A673 (cell line): ENCODE data around the gene HNRNPD. TPM values are rescaled to one million over a fixed set of nuclear protein-coding genes. Genes with fewer than 3 reads are reported as not detected.
"Not testable (repeated sequence)": the region's sequence is repeated elsewhere in the genome, so short reads cannot be mapped to it uniquely, and the experiment has no call there.

Experiments
- BruUV-seq: library from RNA; stranded (reverse); fragments of 400-500 nt; replicated peaks from 2 replicates; lab custom pipeline; 2021; lab: Mats Ljungman, UMichigan
- CTCF ChIA-PET: fragments of 300-600 bp; sonication (Branson Sonifier 250); formaldehyde crosslinking; loops from one replicate; lab custom pipeline; 2022; ENCODE audit warnings: antibody characterized with exemption; lab: Charles Lee
- POLR2A ChIA-PET: fragments of 300-600 bp; sonication (Branson Sonifier 250); formaldehyde crosslinking; loops from one replicate; lab custom pipeline; 2022; ENCODE audit warnings: antibody characterized with exemption; ENCODE audit not compliant: low non-redundant PET; lab: Charles Lee
- DNase-seq: peaks from one replicate; pipeline ENCODE4 v3.0.0-alpha.2; 2015; ENCODE audit warnings: low spot score
- H3K27ac ChIP-seq: fragments of 200-600 bp; sonication (generic); 2 replicates; pipeline ENCODE4 v1.5.1; 2016; ENCODE audit warnings: mixed run types, low read depth, mild to moderate bottlenecking, mixed read lengths, antibody characterized with exemption, low read length; ENCODE audit not compliant: poor library complexity, severe bottlenecking
- H3K27me3 ChIP-seq: fragments of 200-600 bp; sonication (generic); replicated peaks from 2 replicates; pipeline ENCODE4 v1.6.1; 2017; ENCODE audit warnings: mixed run types, low read depth, mild to moderate bottlenecking, mixed read lengths, antibody characterized with exemption, low read length; ENCODE audit not compliant: insufficient read depth, poor library complexity
- H3K36me3 ChIP-seq: fragments of 200-600 bp; sonication (generic); 2 replicates; pipeline ENCODE4 v1.6.1; 2016; ENCODE audit warnings: mixed run types, mild to moderate bottlenecking, mixed read lengths, antibody characterized with exemption, low read length; ENCODE audit not compliant: insufficient read depth, poor library complexity, severe bottlenecking
- H3K4me1 ChIP-seq: fragments of 200-600 bp; sonication (generic); 2 replicates; pipeline ENCODE4 v1.6.1; 2017; ENCODE audit warnings: mixed run types, mild to moderate bottlenecking, mixed read lengths, antibody characterized with exemption, low read length; ENCODE audit not compliant: insufficient read depth, poor library complexity, severe bottlenecking
- H3K4me3 ChIP-seq: fragments of 200-600 bp; sonication (generic); 2 replicates; pipeline ENCODE4 v1.5.1; 2016; ENCODE audit warnings: low read depth, mixed run types, mild to moderate bottlenecking, mixed read lengths, low read length; ENCODE audit not compliant: poor library complexity, severe bottlenecking
- H3K9me3 ChIP-seq: fragments of 200-600 bp; sonication (generic); 2 replicates; pipeline ENCODE4 v1.6.1; 2016; ENCODE audit warnings: mixed run types, low read depth, mild to moderate bottlenecking, mixed read lengths, antibody characterized with exemption, low read length; ENCODE audit not compliant: poor library complexity, severe bottlenecking
- EZH2 ChIP-seq: fragments of 200-600 bp; sonication (generic); IDR thresholded peaks from 2 replicates; pipeline ENCODE4 v1.6.1; 2017; ENCODE audit warnings: borderline replicate concordance, low read depth, mild to moderate bottlenecking, mixed read lengths, antibody characterized with exemption, low read length; ENCODE audit not compliant: poor library complexity, severe bottlenecking
- intact Hi-C: fragments of 100-400 bp; cut with micrococcal nuclease; formaldehyde crosslinking; loops from one replicate; pipeline ENCODE4 v1.10.0; 2022; ENCODE audit not compliant: unreplicated experiment
- total RNA-seq: library from RNA; stranded (reverse); gene quantifications from 2 replicates; pipeline ENCODE4 v1.2.3, GENCODE V29; 2021
- TF ChIP-seq, protein P1 (sequence below): fragments of 300-800, 200-600 bp; sonication (generic); conservative IDR thresholded peaks from 2 replicates; pipeline ENCODE4 v1.5.1; 2017; ENCODE audit warnings: low read depth, mild to moderate bottlenecking, antibody characterized with exemption, low read length, moderate library complexity, mixed read lengths

The HNRNPD gene
- total RNA-seq, 1 experiment from 2014 or later, result 316 TPM

DNA sequence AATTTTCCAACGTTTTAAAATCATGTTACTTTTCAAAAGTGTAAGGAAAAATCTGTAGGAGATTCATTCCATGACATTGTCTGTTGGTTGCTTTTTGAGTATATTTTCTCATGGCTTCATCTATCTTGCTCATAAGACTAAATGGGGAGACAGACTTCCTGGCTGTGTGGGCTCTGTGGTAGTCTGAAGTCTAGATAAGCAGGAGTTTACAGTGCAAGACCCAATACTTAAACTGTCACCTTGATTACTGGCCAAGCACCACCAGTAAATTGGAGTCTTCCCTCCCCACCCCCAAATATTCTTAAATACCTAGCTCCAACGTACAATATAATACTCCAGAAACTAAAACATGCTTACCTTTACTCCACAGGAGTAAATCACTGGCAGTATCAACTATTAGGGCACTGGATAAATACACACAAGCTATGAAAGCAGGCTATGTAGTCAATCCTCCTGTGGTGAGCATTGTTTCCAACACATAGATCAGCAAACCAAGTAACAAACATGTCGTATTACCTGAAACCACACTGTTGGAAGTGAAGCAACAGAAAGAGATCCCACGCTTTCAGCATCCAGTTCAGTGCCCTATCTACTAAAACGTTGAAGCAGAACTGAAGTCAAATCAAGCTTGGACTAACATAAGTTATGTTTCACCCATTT, 6.2 kb downstream of the HNRNPD start:
- TF ChIP-seq, protein P1, sequence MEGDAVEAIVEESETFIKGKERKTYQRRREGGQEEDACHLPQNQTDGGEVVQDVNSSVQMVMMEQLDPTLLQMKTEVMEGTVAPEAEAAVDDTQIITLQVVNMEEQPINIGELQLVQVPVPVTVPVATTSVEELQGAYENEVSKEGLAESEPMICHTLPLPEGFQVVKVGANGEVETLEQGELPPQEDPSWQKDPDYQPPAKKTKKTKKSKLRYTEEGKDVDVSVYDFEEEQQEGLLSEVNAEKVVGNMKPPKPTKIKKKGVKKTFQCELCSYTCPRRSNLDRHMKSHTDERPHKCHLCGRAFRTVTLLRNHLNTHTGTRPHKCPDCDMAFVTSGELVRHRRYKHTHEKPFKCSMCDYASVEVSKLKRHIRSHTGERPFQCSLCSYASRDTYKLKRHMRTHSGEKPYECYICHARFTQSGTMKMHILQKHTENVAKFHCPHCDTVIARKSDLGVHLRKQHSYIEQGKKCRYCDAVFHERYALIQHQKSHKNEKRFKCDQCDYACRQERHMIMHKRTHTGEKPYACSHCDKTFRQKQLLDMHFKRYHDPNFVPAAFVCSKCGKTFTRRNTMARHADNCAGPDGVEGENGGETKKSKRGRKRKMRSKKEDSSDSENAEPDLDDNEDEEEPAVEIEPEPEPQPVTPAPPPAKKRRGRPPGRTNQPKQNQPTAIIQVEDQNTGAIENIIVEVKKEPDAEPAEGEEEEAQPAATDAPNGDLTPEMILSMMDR, result no peak
- no peak for TF ChIP-seq EZH2
- no peaks in the 10 kb centered on the region for H3K9me3 ChIP-seq
- H3K27ac ChIP-seq, result no peak overlapping the region
- no peak for DNase-seq
- H3K27me3 ChIP-seq, result no peaks in the 10 kb centered on the region
- no peak overlapping the region for H3K4me3 ChIP-seq
- CTCF ChIA-PET, result no interaction called here
- H3K4me1 ChIP-seq, result peaks cover 15% of the 10 kb centered on the region
- intact Hi-C loops, result no loop called here
- no TSS peak for BruUV-seq
- POLR2A ChIA-PET, result interaction anchor here (0.6 kb wide), 1 partner anchor 1347 kb away, joined by 9 read pairs; no protein-coding TSS in a partner anchor
- H3K36me3 ChIP-seq, result peaks cover 53% of the 10 kb centered on the region

DNA sequence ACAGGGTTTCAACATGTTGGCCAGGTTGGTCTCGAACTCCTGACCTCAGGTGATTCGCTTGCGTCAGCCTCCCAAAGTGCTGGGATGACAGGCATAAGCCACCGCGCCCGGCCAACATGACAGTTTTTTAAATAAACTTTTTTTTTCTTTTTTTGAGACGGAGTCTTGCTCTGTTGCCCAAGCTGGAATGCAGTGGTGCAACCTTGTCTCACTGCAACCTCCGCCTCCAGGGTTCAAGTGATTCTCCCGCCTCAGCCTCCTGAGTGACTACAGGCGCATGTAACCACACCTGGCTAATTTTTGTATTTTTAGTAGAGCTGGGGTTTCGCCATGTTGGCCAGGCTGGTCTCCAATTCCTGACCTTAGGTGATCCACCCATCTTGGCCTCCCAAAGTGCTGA, 7.4 kb downstream of the HNRNPD start:
- H3K9me3 ChIP-seq, DNase-seq, intact Hi-C loops, POLR2A ChIA-PET, H3K27me3 ChIP-seq, CTCF ChIA-PET, H3K4me3 ChIP-seq, BruUV-seq, H3K27ac ChIP-seq: not testable (repeated sequence)
- Histone ChIP-seq H3K36me3 (peaks cover 46% of the 10 kb centered on the region), H3K4me1 (peaks cover 15% of the 10 kb centered on the region)

DNA sequence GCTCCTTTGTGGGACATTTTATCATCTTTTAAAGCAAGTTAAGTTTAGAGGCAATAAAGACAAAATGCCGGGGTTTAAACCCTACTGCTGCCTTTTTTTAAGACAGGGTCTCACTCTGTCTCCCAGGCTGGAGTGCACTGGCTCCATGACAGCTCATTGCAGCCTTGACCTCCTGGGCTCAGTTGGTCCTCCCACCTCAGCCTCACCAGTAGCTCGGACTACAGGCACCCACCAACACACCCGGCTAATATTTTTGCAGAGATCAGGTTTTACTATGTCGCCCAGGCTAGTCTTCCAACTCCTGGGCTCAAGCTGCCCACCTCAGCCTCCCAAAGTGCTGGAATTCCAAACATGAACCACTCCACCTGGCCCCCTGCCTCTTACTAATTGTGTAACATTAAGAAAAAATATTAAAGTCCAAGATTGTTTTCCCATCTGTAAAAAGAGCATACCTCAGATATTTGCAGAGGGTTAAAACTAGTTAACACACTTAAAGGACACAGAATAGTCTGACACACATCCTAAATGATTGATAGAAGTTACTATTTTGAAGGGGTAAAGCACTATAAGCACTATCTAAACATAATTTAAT, 9.8 kb downstream of the HNRNPD start:
- H3K4me1 ChIP-seq, result peaks cover 12% of the 10 kb centered on the region
- CTCF ChIA-PET, result no interaction called here
- no TSS peak for BruUV-seq
- intact Hi-C loops, result no loop called here
- no peak for DNase-seq
- POLR2A ChIA-PET, result no interaction called here
- no peak for TF ChIP-seq EZH2
- TF ChIP-seq, protein P1, result no peak
- H3K9me3 ChIP-seq, result no peaks in the 10 kb centered on the region
- no peak overlapping the region for H3K27ac ChIP-seq
- H3K27me3 ChIP-seq, result no peaks in the 10 kb centered on the region
- H3K4me3 ChIP-seq, result no peak overlapping the region
- peaks cover 28% of the 10 kb centered on the region for H3K36me3 ChIP-seq

GRCh38 chr4:82362565-82362964, 11.2 kb downstream of the HNRNPD start:
- DNase-seq, result no peak
- no peaks in the 10 kb centered on the region for H3K9me3 ChIP-seq
- intact Hi-C loops, result no loop called here
- no peak for TF ChIP-seq EZH2
- TF ChIP-seq, protein P1, result no peak
- H3K27me3 ChIP-seq, result no peaks in the 10 kb centered on the region
- peaks cover 18% of the 10 kb centered on the region for H3K4me1 ChIP-seq
- peaks cover 28% of the 10 kb centered on the region for H3K36me3 ChIP-seq
- H3K27ac ChIP-seq, result no peak overlapping the region
- BruUV-seq, result no TSS peak
- ChIA-PET POLR2A (no interaction called here), CTCF (no interaction called here)
- no peak overlapping the region for H3K4me3 ChIP-seq
